OCI-LY1 (cell line): ENCODE results near the gene TMEM185B.

Experiments used
- CTCF ChIP-seq: fragments of 200-600 bp; sonication (generic), shearing (Covaris generic); IDR thresholded peaks from 2 replicates; pipeline ENCODE4 v1.5.1; 2017; ENCODE audit warnings: mild to moderate bottlenecking, antibody characterized with exemption, low read length, moderate library complexity, mixed read lengths
- EZH2 ChIP-seq: fragments of 200-600 bp; sonication (generic), shearing (Covaris generic); IDR thresholded peaks from 2 replicates; pipeline ENCODE4 v1.8.0; 2017; ENCODE audit warnings: borderline replicate concordance, mixed run types, mild to moderate bottlenecking, antibody characterized with exemption, low read length, moderate library complexity, mixed read lengths

- TF ChIP-seq CTCF (no peak), EZH2 (no peak)
Observed at GRCh38 chr2:120192280-120192679, 30.9 kb downstream of the TMEM185B start.
